GM19467 (cell line): Measurements from ENCODE around the gene CAPN9.
"Not testable (repeated sequence)": the region's sequence is repeated elsewhere in the genome, so short reads cannot be mapped to it uniquely, and the experiment has no call there.

ENCODE experiments used
- ATAC-seq: cut with Tn5 transposase; IDR thresholded peaks from one replicate; pipeline ENCODE4 v1.9.1; 2021; ENCODE audit warnings: mild to moderate bottlenecking, moderate library complexity; ENCODE audit not compliant: unreplicated experiment

Gene CAPN9

GRCh38 chr1:230844561-230844960, 97.4 kb downstream of the CAPN9 start:
- ATAC-seq, result no peak

DNA sequence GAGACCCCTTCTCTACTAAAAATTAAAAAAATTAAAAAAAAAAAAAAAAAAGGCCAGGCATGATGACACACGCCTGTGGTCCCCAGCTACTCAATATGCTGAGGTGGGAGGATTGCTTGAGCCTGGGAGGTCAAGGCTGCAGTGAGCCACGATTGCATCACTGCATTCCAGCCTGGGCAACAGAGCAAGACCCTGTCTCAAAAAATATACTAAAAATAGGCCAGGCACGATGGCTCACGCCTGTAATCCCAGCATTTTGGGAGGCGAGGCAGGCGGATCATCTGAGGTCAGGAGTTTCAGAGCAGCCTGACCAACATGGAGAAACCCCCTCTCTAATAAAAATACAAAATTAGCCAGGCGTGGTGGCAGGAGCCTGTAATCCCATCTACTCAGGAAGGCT, 98.0 kb downstream of the CAPN9 start:
- ATAC-seq, result not testable (repeated sequence)

DNA sequence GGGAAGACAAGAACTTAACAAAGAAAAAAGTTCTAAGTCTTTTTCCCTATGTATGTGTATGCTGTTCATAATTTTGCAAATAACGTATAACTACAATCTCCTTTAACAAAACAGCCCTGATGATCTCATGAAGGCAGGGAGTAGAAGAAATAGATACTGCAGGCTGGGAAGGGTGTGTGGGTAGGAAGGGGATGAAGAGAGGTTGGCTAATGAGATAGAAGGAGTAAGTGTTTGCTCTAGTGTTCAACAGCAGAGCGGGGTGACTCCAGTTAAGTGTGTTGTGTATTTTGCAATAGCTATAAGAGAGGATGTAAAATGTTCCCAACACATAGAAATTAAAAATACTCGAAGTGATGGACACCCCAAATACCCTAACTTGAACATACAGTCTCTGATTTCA, 101.0 kb downstream of the CAPN9 start:
- no peak for ATAC-seq

- ATAC-seq, result no peak
These were observed 102.5 kb downstream of the CAPN9 start for GRCh38 chr1:230849451-230850224.

DNA sequence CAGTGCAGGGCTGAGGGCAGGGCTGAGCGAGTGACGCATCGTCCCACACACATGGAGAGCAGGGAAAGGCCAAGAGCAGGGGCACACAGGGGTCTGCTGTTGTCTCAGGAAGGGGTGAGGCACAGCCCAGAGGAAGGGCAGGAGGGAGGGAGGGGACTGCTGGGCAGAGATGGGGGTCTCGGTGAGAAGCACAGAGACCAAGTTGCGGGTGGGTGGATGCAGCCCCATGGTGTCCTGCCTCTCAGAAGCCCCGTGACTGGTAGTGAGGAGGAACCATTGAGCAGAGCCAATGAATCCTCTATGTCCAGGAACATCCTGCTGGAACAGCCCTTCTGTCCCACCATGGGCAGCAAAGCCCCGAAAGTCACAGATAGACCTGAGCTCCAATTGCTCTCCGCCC, 103.4 kb downstream of the CAPN9 start:
- no peak for ATAC-seq

- no peak for ATAC-seq
These were observed 104.1 kb downstream of the CAPN9 start for GRCh38 chr1:230851291-230851691.
